ENCODE measurements around the gene AXL.
"Not testable (repeated sequence)": the region's sequence is repeated elsewhere in the genome, so short reads cannot be mapped to it uniquely, and the experiment has no call there.

GRCh38 chr19:41180173-41180572 is 38.9 kb upstream of the AXL start:
- not testable (repeated sequence) for TF ChIP-seq RAD21 (IDR thresholded peaks at IDR 0.05 in 1 of 2, conservative IDR thresholded peaks at IDR 0.05 in 1 of 2; ENCODE audit: low read depth in 2 of 2, low read length in 2 of 2); TAF7 (optimal IDR thresholded peaks at IDR 0.05; ENCODE audit: borderline replicate concordance, low read depth, low read length); GABPA (IDR thresholded peaks at IDR 0.05; ENCODE audit: borderline replicate concordance, insufficient read depth, low read length); POLR2AphosphoS5 (IDR thresholded peaks at IDR 0.05; ENCODE audit: low read depth, low read length); JUN (IDR thresholded peaks at IDR 0.05; ENCODE audit: low read depth, low read length); CTCF (IDR thresholded peaks at IDR 0.05; ENCODE audit: control extremely low read depth in 1 of 3, insufficient read depth in 1 of 3, low read depth in 1 of 3, low read length in 3 of 3); POLR2A (IDR thresholded peaks at IDR 0.05; ENCODE audit: control extremely low read depth in 1 of 2, low read depth in 2 of 2, low read length in 2 of 2); ATF2 (IDR thresholded peaks at IDR 0.05; ENCODE audit: low read length)

All from H1 (cell line).